Glutamatergic neuron (in vitro differentiated cells): Measurements from ENCODE around the gene PRKCA. TPM values are rescaled to one million over a fixed set of nuclear protein-coding genes. Genes with fewer than 3 reads are reported as not detected.
A peak's percentile ranks its signal among the peaks of the same experiment; 100 is the strongest.

Experiments
- DNase-seq: peaks from one replicate; pipeline ENCODE4 v3.0.0; 2022
- H3K27ac Mint-ChIP-seq: one replicate; pipeline ENCODE4 v1.8.0; 2020; ENCODE audit warnings: mild to moderate bottlenecking, mixed read lengths, inconsistent platforms; ENCODE audit not compliant: unreplicated experiment
- H3K27me3 Mint-ChIP-seq: one replicate; pipeline ENCODE4 v1.8.0; 2020; ENCODE audit warnings: mild to moderate bottlenecking, moderate library complexity, mixed read lengths, inconsistent platforms; ENCODE audit not compliant: unreplicated experiment
- H3K36me3 Mint-ChIP-seq: one replicate; pipeline ENCODE4 v1.8.0; 2020; ENCODE audit warnings: mild to moderate bottlenecking, mixed read lengths, inconsistent platforms; ENCODE audit not compliant: unreplicated experiment
- H3K4me1 Mint-ChIP-seq: one replicate; pipeline ENCODE4 v1.8.0; 2020; ENCODE audit warnings: mild to moderate bottlenecking, low read depth, mixed read lengths, inconsistent platforms; ENCODE audit not compliant: unreplicated experiment
- H3K4me3 Mint-ChIP-seq: one replicate; pipeline ENCODE4 v1.8.0; 2020; ENCODE audit warnings: mild to moderate bottlenecking, mixed read lengths, inconsistent platforms; ENCODE audit not compliant: unreplicated experiment
- H3K9me3 Mint-ChIP-seq: one replicate; pipeline ENCODE4 v1.8.0; 2020; ENCODE audit warnings: mild to moderate bottlenecking, moderate library complexity, mixed read lengths, inconsistent platforms; ENCODE audit not compliant: unreplicated experiment
- total RNA-seq: library from RNA; stranded (reverse); fragmentation: NEBNext Ultra II Directional; extraction: Animal tissue kit (Norgen Biotek cat#: 25700); gene quantifications from one replicate; pipeline ENCODE4 v1.2.1, GENCODE V29; 2021; ENCODE audit not compliant: unreplicated experiment
- TF ChIP-seq, protein P1 (sequence below): fragments of 200-600 bp; sonication (generic); IDR thresholded peaks from one replicate; pipeline ENCODE4 v1.5.0; 2021; ENCODE audit not compliant: partially characterized antibody, unreplicated experiment

Gene PRKCA
- total RNA-seq, 1 donor from 2014 or later: 2.2 TPM

DNA sequence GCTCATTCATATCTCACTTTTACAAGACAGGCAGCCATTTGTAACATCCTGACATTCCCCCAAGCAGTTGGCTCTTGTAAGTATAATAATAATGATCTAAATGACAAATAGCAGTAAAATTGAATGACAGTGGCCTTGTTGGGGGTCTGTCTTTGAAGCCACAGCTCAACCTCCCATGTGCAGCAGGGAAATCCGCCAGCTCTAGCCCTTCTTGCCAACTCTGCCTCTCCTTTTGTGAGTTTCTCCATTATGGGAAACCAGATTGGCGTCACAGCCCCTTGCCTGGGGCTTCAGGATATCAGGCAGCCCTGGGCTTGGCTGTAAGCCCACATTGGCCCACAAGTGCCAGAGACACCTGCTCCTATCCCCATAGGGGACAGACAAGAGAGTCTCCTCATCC lies 462.1 kb downstream of the PRKCA start:
- Mint-ChIP-seq H3K9me3 (peaks cover 7% of the 10 kb centered on the region), H3K27ac (no peak overlapping the region), H3K4me3 (no peak overlapping the region), H3K4me1 (peaks cover 20% of the 10 kb centered on the region), H3K36me3 (peaks cover 5% of the 10 kb centered on the region), H3K27me3 (peaks cover 2% of the 10 kb centered on the region)
- no peak for DNase-seq
- TF ChIP-seq, protein P1, sequence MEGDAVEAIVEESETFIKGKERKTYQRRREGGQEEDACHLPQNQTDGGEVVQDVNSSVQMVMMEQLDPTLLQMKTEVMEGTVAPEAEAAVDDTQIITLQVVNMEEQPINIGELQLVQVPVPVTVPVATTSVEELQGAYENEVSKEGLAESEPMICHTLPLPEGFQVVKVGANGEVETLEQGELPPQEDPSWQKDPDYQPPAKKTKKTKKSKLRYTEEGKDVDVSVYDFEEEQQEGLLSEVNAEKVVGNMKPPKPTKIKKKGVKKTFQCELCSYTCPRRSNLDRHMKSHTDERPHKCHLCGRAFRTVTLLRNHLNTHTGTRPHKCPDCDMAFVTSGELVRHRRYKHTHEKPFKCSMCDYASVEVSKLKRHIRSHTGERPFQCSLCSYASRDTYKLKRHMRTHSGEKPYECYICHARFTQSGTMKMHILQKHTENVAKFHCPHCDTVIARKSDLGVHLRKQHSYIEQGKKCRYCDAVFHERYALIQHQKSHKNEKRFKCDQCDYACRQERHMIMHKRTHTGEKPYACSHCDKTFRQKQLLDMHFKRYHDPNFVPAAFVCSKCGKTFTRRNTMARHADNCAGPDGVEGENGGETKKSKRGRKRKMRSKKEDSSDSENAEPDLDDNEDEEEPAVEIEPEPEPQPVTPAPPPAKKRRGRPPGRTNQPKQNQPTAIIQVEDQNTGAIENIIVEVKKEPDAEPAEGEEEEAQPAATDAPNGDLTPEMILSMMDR: no peak

DNA sequence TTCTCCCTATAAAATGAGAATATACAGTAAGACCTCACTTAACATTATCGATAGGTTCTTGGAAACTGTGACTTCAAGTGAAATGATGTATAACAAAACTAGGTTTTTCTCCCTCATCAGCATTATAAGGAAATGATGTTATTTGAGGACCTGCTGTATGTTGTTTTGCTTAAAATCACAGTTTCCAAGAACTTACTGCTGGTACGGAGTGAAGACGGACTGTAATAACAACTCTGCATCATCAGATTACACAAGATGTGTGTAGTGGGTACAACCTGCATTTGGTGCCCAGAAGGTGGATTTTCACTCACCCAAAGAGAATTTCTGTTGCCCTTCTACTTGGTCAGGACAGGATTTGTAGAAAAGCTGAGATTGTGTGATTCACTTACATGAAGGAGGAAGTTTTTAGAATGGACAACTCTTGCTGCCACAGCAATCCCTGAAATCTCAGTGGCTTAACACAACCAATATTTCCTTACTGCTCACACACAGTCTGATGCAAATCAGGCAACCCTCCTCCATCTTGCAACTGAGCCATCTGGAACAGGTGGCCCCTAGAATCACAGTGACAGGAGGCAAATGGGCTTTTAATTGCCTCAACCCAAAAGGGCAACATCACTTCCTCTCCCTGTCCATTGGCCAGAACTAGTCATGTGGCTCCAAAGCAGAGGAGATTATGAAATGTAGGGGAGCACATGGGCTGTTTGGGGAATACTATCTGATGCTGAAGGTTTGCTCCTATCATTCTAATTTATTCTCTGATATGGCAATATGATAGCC lies 464.9 kb downstream of the PRKCA start:
- peaks cover 30% of the 10 kb centered on the region for H3K4me1 Mint-ChIP-seq
- H3K27me3 Mint-ChIP-seq: peaks cover 2% of the 10 kb centered on the region
- H3K27ac Mint-ChIP-seq: peak overlapping the region; percentile 93
- H3K4me3 Mint-ChIP-seq: no peak overlapping the region
- TF ChIP-seq, protein P1: no peak
- peak; percentile 38 for DNase-seq
- no peaks in the 10 kb centered on the region for H3K36me3 Mint-ChIP-seq
- H3K9me3 Mint-ChIP-seq: no peaks in the 10 kb centered on the region

DNA sequence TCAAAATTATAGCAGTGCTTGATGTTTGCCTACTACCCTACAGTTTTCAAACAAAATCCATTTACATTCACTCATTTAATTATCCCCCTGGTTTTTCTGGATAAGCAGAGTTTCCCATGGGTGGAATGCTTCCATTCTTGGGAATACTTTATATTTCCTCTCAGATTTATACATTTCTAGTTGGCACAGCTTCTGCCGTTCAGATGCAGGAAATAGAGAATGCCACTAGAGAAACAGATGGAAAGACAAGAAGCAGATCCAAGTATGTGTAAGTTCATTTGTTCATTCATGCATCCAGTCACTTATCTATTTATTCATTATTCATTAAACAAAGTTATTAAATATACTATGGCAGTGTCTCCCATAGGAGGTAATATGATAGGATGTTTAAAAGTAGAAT lies 467.5 kb downstream of the PRKCA start:
- H3K9me3 Mint-ChIP-seq: no peaks in the 10 kb centered on the region
- no peaks in the 10 kb centered on the region for H3K36me3 Mint-ChIP-seq
- no peak overlapping the region for H3K27ac Mint-ChIP-seq
- no peak for DNase-seq
- peaks cover 27% of the 10 kb centered on the region for H3K4me1 Mint-ChIP-seq
- H3K4me3 Mint-ChIP-seq: no peak overlapping the region
- TF ChIP-seq, protein P1: no peak
- peaks cover 2% of the 10 kb centered on the region for H3K27me3 Mint-ChIP-seq

DNA sequence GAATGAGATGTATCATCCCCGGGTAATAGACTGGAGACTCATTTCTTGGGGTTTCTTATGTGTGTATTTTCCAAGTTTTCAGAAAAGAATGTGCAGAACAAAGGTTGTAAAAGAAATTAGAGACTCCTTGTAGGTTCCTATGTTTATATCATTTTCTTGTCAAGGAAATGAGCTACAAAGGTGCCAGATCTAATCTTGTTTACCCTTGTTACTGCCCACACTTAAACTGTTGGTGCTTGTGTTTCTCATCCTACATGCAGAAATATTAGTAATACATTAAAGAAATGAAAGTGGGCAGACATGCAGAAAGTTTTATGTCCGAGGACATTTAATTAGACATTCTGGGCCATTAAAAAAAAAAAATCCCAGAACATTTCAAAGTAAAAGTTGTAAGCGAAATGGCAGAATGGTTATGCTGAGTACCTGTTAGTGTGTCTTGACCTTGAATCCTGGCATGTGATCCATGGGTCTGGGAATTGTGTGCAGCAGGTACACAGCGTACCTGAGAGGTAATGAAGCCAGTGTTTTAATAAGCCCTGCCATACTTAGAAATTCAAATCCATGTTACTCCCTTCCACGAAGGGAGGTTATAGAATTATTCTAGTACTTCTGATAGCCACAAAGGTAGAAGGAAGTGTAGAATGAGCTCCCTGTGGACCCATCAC lies 469.9 kb downstream of the PRKCA start:
- no peaks in the 10 kb centered on the region for H3K9me3 Mint-ChIP-seq
- H3K4me1 Mint-ChIP-seq: peaks cover 32% of the 10 kb centered on the region
- H3K27me3 Mint-ChIP-seq: peaks cover 2% of the 10 kb centered on the region
- H3K4me3 Mint-ChIP-seq: no peak overlapping the region
- TF ChIP-seq, protein P1: no peak
- no peak for DNase-seq
- H3K27ac Mint-ChIP-seq: no peak overlapping the region
- H3K36me3 Mint-ChIP-seq: no peaks in the 10 kb centered on the region

DNA sequence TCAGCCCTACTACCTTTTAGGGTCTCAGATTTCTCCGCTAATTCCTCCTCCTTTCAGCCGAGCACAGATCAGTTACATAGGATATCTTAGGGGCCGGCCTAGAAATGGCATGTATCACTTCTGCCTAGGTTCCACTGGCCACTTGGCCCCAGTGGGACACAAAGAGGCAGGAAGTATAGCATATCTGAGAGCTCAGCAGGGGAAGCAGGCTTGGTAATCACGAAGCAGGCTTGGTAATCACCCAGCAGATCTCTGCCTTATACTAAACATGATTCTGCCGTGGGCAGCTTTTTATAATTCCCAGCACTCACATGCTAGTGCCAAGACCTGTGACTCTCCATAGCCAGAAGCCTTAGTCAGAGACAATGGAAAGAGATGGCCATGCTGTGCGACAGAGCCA lies 472.9 kb downstream of the PRKCA start:
- H3K36me3 Mint-ChIP-seq: no peaks in the 10 kb centered on the region
- H3K4me1 Mint-ChIP-seq: peaks cover 12% of the 10 kb centered on the region
- TF ChIP-seq, protein P1: no peak
- no peaks in the 10 kb centered on the region for H3K27me3 Mint-ChIP-seq
- no peak overlapping the region for H3K27ac Mint-ChIP-seq
- no peaks in the 10 kb centered on the region for H3K9me3 Mint-ChIP-seq
- no peak overlapping the region for H3K4me3 Mint-ChIP-seq
- DNase-seq: no peak
